IMR-90 (cell line): ENCODE results near the gene TOM1. TPM values are rescaled to one million over a fixed set of nuclear protein-coding genes. Genes with fewer than 3 reads are reported as not detected.
A peak's percentile ranks its signal among the peaks of the same experiment; 100 is the strongest.
"Not testable (repeated sequence)": the region's sequence is repeated elsewhere in the genome, so short reads cannot be mapped to it uniquely, and the experiment has no call there.

ENCODE experiments used
- ATAC-seq: fragments of 200-7000 bp; cut with Tn5 transposase; 2 replicates; pipeline ENCODE4 v1.9.1; 2020; ENCODE audit warnings: low read depth, mild to moderate bottlenecking, moderate library complexity
- BruUV-seq: library from RNA; stranded (reverse); fragments of 400-500 nt; replicated peaks from 2 replicates; lab custom pipeline; 2021; lab: Mats Ljungman, UMichigan
- CTCF ChIA-PET: fragments of 300-600 bp; formaldehyde crosslinking; extraction: SDS; loops from one replicate; lab custom pipeline; 2021; ENCODE audit warnings: antibody characterized with exemption; lab: Yijun Ruan, JAX
- POLR2A ChIA-PET: fragments of 300-600 bp; sonication (Branson Sonifier 250); formaldehyde crosslinking; loops from one replicate; lab custom pipeline; 2022; ENCODE audit warnings: antibody characterized with exemption; ENCODE audit not compliant: unreplicated experiment; lab: Charles Lee
- DNase-seq: peaks from one replicate; pipeline ENCODE4 v3.0.0; 2013
- H2AFZ ChIP-seq: replicated peaks from 2 replicates; pipeline ENCODE3; 2013; ENCODE audit warnings: low read length, mild to moderate bottlenecking; ENCODE audit not compliant: poor library complexity
- H2AK5ac ChIP-seq: 2 replicates; pipeline ENCODE4 v1.6.1; 2013; ENCODE audit warnings: low read depth, low read length, inconsistent platforms
- H2AK9ac ChIP-seq: replicated peaks from 2 replicates; pipeline ENCODE3; 2013; ENCODE audit warnings: mild to moderate bottlenecking, low read depth, low read length, moderate library complexity; ENCODE audit not compliant: poor library complexity
- H2BK120ac ChIP-seq: 2 replicates; pipeline ENCODE4 v1.6.1; 2013; ENCODE audit warnings: low read depth, low read length, inconsistent platforms
- H2BK15ac ChIP-seq: 3 replicates; pipeline ENCODE4 v1.6.1; 2013; ENCODE audit warnings: low read depth, low read length, inconsistent platforms
- H2BK20ac ChIP-seq: 2 replicates; pipeline ENCODE4 v1.6.1; 2013; ENCODE audit warnings: low read depth, mild to moderate bottlenecking, inconsistent platforms, low read length, moderate library complexity
- H2BK5ac ChIP-seq: 2 replicates; pipeline ENCODE4 v1.6.1; 2013; ENCODE audit warnings: mild to moderate bottlenecking, low read depth, low read length, inconsistent platforms; ENCODE audit not compliant: poor library complexity, severe bottlenecking
- H3K14ac ChIP-seq: replicated peaks from 2 replicates; pipeline ENCODE4 v1.6.1; 2013; ENCODE audit warnings: low read depth, low read length, inconsistent platforms
- H3K18ac ChIP-seq: 2 replicates; pipeline ENCODE4 v1.6.1; 2013; ENCODE audit warnings: low read depth, low read length, control low read depth
- H3K23ac ChIP-seq: 2 replicates; pipeline ENCODE4 v1.6.1; 2013; ENCODE audit warnings: low read depth, low read length, inconsistent platforms
- H3K27ac ChIP-seq: 2 replicates; pipeline ENCODE4 v1.5.1; 2013; ENCODE audit warnings: mild to moderate bottlenecking, control low read depth, low read length; ENCODE audit not compliant: insufficient read depth
- H3K27me3 ChIP-seq: 2 replicates; pipeline ENCODE4 v1.6.1; 2013; ENCODE audit warnings: low read length; ENCODE audit not compliant: control insufficient read depth, insufficient read depth
- H3K36me3 ChIP-seq: 2 replicates; pipeline ENCODE4 v1.6.1; 2013; ENCODE audit warnings: low read length, mixed read lengths; ENCODE audit not compliant: control insufficient read depth, insufficient read depth
- H3K4ac ChIP-seq: 2 replicates; pipeline ENCODE4 v1.6.1; 2013; ENCODE audit warnings: low read depth, low read length, inconsistent platforms
- H3K4me1 ChIP-seq: 2 replicates; pipeline ENCODE4 v1.6.1; 2013; ENCODE audit warnings: low read length, mixed read lengths; ENCODE audit not compliant: control insufficient read depth, insufficient read depth
- H3K4me2 ChIP-seq: 2 replicates; pipeline ENCODE4 v1.6.1; 2013; ENCODE audit warnings: low read depth, mild to moderate bottlenecking, control low read depth, low read length, moderate library complexity
- H3K4me3 ChIP-seq: 2 replicates; pipeline ENCODE4 v1.5.1; 2013; ENCODE audit warnings: low read depth, mild to moderate bottlenecking, control low read depth, low read length, moderate library complexity; ENCODE audit not compliant: insufficient read depth
- H3K56ac ChIP-seq: 2 replicates; pipeline ENCODE4 v1.6.1; 2013; ENCODE audit warnings: low read length, inconsistent platforms; ENCODE audit not compliant: insufficient read depth; ENCODE audit errors: extremely low read depth
- H3K79me1 ChIP-seq, 2 experiments: 2 replicates each; pipeline ENCODE4 v1.6.1; 2013; ENCODE audit warnings: low read length in 2 of 2, inconsistent platforms in 1 of 2, low read depth in 1 of 2
- H3K9ac ChIP-seq: 2 replicates; pipeline ENCODE4 v1.6.1; 2013; ENCODE audit warnings: low read depth, low read length, control low read depth
- H3K9me1 ChIP-seq: 2 replicates; pipeline ENCODE4 v1.6.1; 2013; ENCODE audit warnings: low read length, inconsistent platforms; ENCODE audit not compliant: insufficient read depth
- H3K9me3 ChIP-seq: 2 replicates; pipeline ENCODE4 v1.6.1; 2013; ENCODE audit warnings: low read length; ENCODE audit not compliant: control insufficient read depth, insufficient read depth
- H4K20me1 ChIP-seq: 2 replicates; pipeline ENCODE4 v1.6.1; 2013; ENCODE audit warnings: low read length, inconsistent platforms; ENCODE audit not compliant: insufficient read depth
- H4K5ac ChIP-seq: 2 replicates; pipeline ENCODE4 v1.6.1; 2013; ENCODE audit warnings: mild to moderate bottlenecking, low read depth, low read length, control low read depth
- H4K8ac ChIP-seq, 2 experiments: 2 replicates each; pipeline ENCODE4 v1.6.1; 2013; ENCODE audit warnings: low read depth in 2 of 2, low read length in 2 of 2, control low read depth in 1 of 2, inconsistent platforms in 1 of 2
- H4K91ac ChIP-seq: 2 replicates; pipeline ENCODE4 v1.6.1; 2013; ENCODE audit warnings: low read depth, low read length, inconsistent platforms; ENCODE audit not compliant: insufficient read depth
- FOS ChIP-seq: fragments of 150-350 bp; IDR thresholded peaks from 2 replicates; pipeline ENCODE4 v1.6.1; 2016; ENCODE audit warnings: low read depth, low read length
- WGBS, 2 experiments: methylation state at CpG; one replicate each; pipeline versions ENCODE4 v1.1.5 to v1.1.7; 2013; ENCODE audit warnings: missing lambda C conversion rate in 2 of 2; ENCODE audit not compliant: insufficient read length in 1 of 2; ENCODE audit errors: extremely low coverage in 2 of 2; 5-methylcytosine and 5-hydroxymethylcytosine counted together
- dilution Hi-C: fragments of 300-500 bp; cut with HindIII; formaldehyde crosslinking; loops from one replicate; pipeline ENCODE4 v1.14.3; 2018; ENCODE audit warnings: low sequenced_read_pairs; ENCODE audit not compliant: unreplicated experiment
- in situ Hi-C: fragments of 300-500 bp; cut with MboI; formaldehyde crosslinking; loops from 3 replicates; pipeline ENCODE4 v1.14.3; 2019; ENCODE audit warnings: low sequenced_read_pairs, inconsistent platforms, mixed read lengths
- intact Hi-C: fragments of 100-400 bp; cut with micrococcal nuclease; formaldehyde crosslinking; loops from 2 replicates; pipeline ENCODE4 v1.10.0; 2022
- polyA plus RNA-seq, 3 experiments: library from polyadenylated mRNA; depleted of rRNA; stranded (reverse); fragments of >200 nt; gene quantifications; 2 replicates each; pipeline ENCODE4 v1.2.3, GENCODE V29; 2012; ENCODE audit warnings: low replicate concordance in 1 of 3
- total RNA-seq: library from RNA; depleted of rRNA; stranded (reverse); fragments of >200 nt; gene quantifications from 2 replicates; pipeline ENCODE4 v1.2.3, GENCODE V29; 2012

Gene TOM1
- total and polyA plus RNA-seq, 2 of the 4 experiments (the other 2 are of a cell fraction) = 38.0 to 46.4 TPM

DNA sequence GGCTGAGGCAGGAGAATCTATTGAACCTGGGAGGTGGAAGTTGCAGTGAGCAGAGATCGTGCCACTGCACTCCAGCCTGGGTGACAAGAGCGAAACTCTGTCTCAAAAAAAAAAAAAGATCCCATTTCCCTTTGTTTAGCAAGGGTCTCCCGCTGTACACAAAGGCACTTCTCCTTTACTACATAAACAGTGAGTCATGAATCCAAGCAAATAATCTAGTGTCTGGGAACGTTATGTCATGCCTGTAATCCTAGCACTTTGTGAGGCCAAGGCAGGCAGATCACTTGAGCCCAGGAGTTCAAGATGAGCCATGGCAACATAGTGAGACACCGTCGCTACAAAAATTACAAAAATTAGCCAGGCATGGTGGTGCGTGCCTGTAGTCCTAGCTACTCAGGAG is 64.5 kb downstream of the TOM1 start:
- H3K4ac ChIP-seq, H2BK120ac ChIP-seq, H3K79me1 ChIP-seq, POLR2A ChIA-PET, H3K56ac ChIP-seq, in situ Hi-C loops, H3K36me3 ChIP-seq, H3K4me1 ChIP-seq, H3K27ac ChIP-seq, H2BK15ac ChIP-seq, H2BK20ac ChIP-seq, intact Hi-C loops, H2AFZ ChIP-seq, H3K9me3 ChIP-seq, dilution Hi-C loops, H3K9ac ChIP-seq, H3K18ac ChIP-seq, CTCF ChIA-PET, H3K4me2 ChIP-seq, H3K9me1 ChIP-seq, H4K20me1 ChIP-seq, H4K8ac ChIP-seq, BruUV-seq, H2AK5ac ChIP-seq, H2AK9ac ChIP-seq, H3K27me3 ChIP-seq, H2BK5ac ChIP-seq, H3K14ac ChIP-seq, H3K23ac ChIP-seq, H3K4me3 ChIP-seq, H4K5ac ChIP-seq, H4K91ac ChIP-seq: not testable (repeated sequence)
- no CpG with 5 or more reads among the region's 7 CpGs for WGBS, 2 experiments
- ATAC-seq (peak; percentile 89), DNase-seq (peak; percentile 88)
- TF ChIP-seq FOS = peak; percentile 87
